OCI-LY3 (cell line): ENCODE measurements around the gene UNC5CL.

Experiments used
- H2AFZ ChIP-seq: fragments of 200-600, 300-600 bp; shearing (Covaris generic); 2 replicates; pipeline ENCODE4 v1.6.0; 2014; ENCODE audit warnings: antibody characterized with exemption, low read depth, low read length
- H3K27ac ChIP-seq: fragments of 200-600, 300-600 bp; sonication (generic); 2 replicates; pipeline ENCODE4 v1.5.1; 2014; ENCODE audit warnings: mild to moderate bottlenecking, low read length, moderate library complexity, mixed read lengths
- H3K27me3 ChIP-seq: fragments of 200-600, 300-600 bp; sonication (generic); 2 replicates; pipeline ENCODE4 v1.6.1; 2014; ENCODE audit warnings: low read depth, low read length, mixed read lengths
- H3K36me3 ChIP-seq: fragments of 200-600, 300-600 bp; sonication (generic); replicated peaks from 2 replicates; pipeline ENCODE3; 2014; ENCODE audit warnings: low read depth, low read length, mixed read lengths
- H3K4me1 ChIP-seq: fragments of 300-600, 200-600 bp; sonication (generic); 2 replicates; pipeline ENCODE4 v1.6.1; 2014; ENCODE audit warnings: low read length, mixed read lengths
- H3K4me2 ChIP-seq: fragments of 200-600, 300-600 bp; sonication (generic); 2 replicates; pipeline ENCODE4 v1.6.1; 2014; ENCODE audit warnings: low read length, mixed read lengths
- H3K4me3 ChIP-seq: fragments of 300-600, 200-600 bp; sonication (generic); 2 replicates; pipeline ENCODE4 v1.5.1; 2014; ENCODE audit warnings: antibody characterized with exemption, mild to moderate bottlenecking, low read length, moderate library complexity
- H3K79me2 ChIP-seq: fragments of 300-600, 200-600 bp; shearing (Covaris generic); 2 replicates; pipeline ENCODE4 v1.6.1; 2014; ENCODE audit warnings: mild to moderate bottlenecking, low read length, mixed read lengths
- H3K9ac ChIP-seq: fragments of 300-600, 200-600 bp; shearing (Covaris generic); 2 replicates; pipeline ENCODE4 v1.6.0; 2014; ENCODE audit warnings: mild to moderate bottlenecking, low read length, moderate library complexity
- H3K9me3 ChIP-seq: fragments of 200-600, 300-600 bp; shearing (Covaris generic); 2 replicates; pipeline ENCODE4 v1.6.1; 2014; ENCODE audit warnings: low read length, mixed read lengths; ENCODE audit not compliant: insufficient read depth
- H4K20me1 ChIP-seq: fragments of 200-600, 300-600 bp; sonication (generic); 2 replicates; pipeline ENCODE4 v1.6.1; 2016; ENCODE audit warnings: low read length, mixed read lengths; ENCODE audit not compliant: insufficient read depth
- EZH2phosphoT487 ChIP-seq: fragments of 200-600 bp; shearing (Covaris generic); IDR thresholded peaks from 2 replicates; pipeline ENCODE4 v1.6.1; 2018; ENCODE audit warnings: antibody characterized with exemption, mixed run types, low read depth
- TF ChIP-seq, protein P1 (sequence below): fragments of 200-600, 300-600 bp; sonication (generic); IDR thresholded peaks from 2 replicates; pipeline ENCODE4 v1.5.1; 2014; ENCODE audit warnings: antibody characterized with exemption, low read length, low read depth

UNC5CL gene

DNA sequence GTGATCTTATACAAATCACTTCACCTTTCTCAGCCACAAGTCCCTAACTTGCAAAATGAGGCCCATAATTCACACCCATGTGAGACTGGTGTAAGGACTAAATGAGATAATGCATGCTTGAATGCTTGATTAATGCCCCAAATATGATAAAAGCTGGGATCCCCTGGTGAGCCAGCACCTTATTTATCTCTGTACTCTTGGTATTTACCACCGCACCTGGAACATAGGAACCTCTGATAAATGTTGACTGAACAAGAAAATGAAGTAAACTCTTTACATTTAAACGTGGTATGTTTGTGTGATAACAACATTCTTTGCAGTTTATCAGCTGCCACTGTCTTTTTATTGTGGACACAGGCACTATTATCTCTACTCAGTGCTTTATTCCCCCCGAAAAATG lies 11.5 kb upstream of the UNC5CL start:
- TF ChIP-seq, protein P1, sequence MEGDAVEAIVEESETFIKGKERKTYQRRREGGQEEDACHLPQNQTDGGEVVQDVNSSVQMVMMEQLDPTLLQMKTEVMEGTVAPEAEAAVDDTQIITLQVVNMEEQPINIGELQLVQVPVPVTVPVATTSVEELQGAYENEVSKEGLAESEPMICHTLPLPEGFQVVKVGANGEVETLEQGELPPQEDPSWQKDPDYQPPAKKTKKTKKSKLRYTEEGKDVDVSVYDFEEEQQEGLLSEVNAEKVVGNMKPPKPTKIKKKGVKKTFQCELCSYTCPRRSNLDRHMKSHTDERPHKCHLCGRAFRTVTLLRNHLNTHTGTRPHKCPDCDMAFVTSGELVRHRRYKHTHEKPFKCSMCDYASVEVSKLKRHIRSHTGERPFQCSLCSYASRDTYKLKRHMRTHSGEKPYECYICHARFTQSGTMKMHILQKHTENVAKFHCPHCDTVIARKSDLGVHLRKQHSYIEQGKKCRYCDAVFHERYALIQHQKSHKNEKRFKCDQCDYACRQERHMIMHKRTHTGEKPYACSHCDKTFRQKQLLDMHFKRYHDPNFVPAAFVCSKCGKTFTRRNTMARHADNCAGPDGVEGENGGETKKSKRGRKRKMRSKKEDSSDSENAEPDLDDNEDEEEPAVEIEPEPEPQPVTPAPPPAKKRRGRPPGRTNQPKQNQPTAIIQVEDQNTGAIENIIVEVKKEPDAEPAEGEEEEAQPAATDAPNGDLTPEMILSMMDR: no peak
- TF ChIP-seq EZH2phosphoT487: no peak

GRCh38 chr6:41049955-41050354 lies 10.9 kb upstream of the UNC5CL start:
- peaks cover 8% of the 10 kb centered on the region for H3K4me1 ChIP-seq

More for the DNA sequence above, 11.5 kb upstream of the UNC5CL start:
- Histone ChIP-seq H3K4me1 (peaks cover 8% of the 10 kb centered on the region), H4K20me1 (no peaks in the 10 kb centered on the region), H3K27me3 (no peaks in the 10 kb centered on the region), H3K27ac (no peak overlapping the region), H3K9me3 (no peaks in the 10 kb centered on the region), H3K79me2 (no peaks in the 10 kb centered on the region), H3K36me3 (no peaks in the 10 kb centered on the region), H3K4me2 (no peak overlapping the region), H3K9ac (no peak overlapping the region), H3K4me3 (no peak overlapping the region), H2AFZ (no peak overlapping the region)

GRCh38 chr6:41049521-41049920 lies 10.5 kb upstream of the UNC5CL start:
- no peaks in the 10 kb centered on the region for H3K79me2 ChIP-seq
- H3K4me2 ChIP-seq: no peak overlapping the region
- H3K27ac ChIP-seq: no peak overlapping the region
- H3K27me3 ChIP-seq: no peaks in the 10 kb centered on the region
- TF ChIP-seq, protein P1: no peak
- no peak for TF ChIP-seq EZH2phosphoT487
- no peaks in the 10 kb centered on the region for H4K20me1 ChIP-seq
- peaks cover 8% of the 10 kb centered on the region for H3K4me1 ChIP-seq
- no peak overlapping the region for H2AFZ ChIP-seq
- no peak overlapping the region for H3K4me3 ChIP-seq
- no peaks in the 10 kb centered on the region for H3K36me3 ChIP-seq
- no peak overlapping the region for H3K9ac ChIP-seq
- H3K9me3 ChIP-seq: no peaks in the 10 kb centered on the region

More at GRCh38 chr6:41049955-41050354, 10.9 kb upstream of the UNC5CL start:
- Histone ChIP-seq H2AFZ (no peak overlapping the region), H4K20me1 (no peaks in the 10 kb centered on the region), H3K27me3 (no peaks in the 10 kb centered on the region), H3K4me2 (no peak overlapping the region), H3K79me2 (no peaks in the 10 kb centered on the region), H3K4me3 (no peak overlapping the region), H3K36me3 (no peaks in the 10 kb centered on the region), H3K9me3 (no peaks in the 10 kb centered on the region), H3K9ac (no peak overlapping the region), H3K27ac (no peak overlapping the region)
- TF ChIP-seq, protein P1: no peak
- TF ChIP-seq EZH2phosphoT487: no peak

GRCh38 chr6:41047745-41048732 lies 9.0 kb upstream of the UNC5CL start:
- no peaks in the 10 kb centered on the region for H3K27me3 ChIP-seq
- no peak overlapping the region for H2AFZ ChIP-seq
- no peak overlapping the region for H3K4me3 ChIP-seq
- no peak for TF ChIP-seq EZH2phosphoT487
- TF ChIP-seq, protein P1: no peak
- H3K4me1 ChIP-seq: peaks cover 8% of the 10 kb centered on the region
- no peak overlapping the region for H3K4me2 ChIP-seq
- H3K9ac ChIP-seq: no peak overlapping the region
- H3K9me3 ChIP-seq: no peaks in the 10 kb centered on the region
- no peaks in the 10 kb centered on the region for H3K79me2 ChIP-seq
- no peaks in the 10 kb centered on the region for H4K20me1 ChIP-seq
- no peak overlapping the region for H3K27ac ChIP-seq
- H3K36me3 ChIP-seq: no peaks in the 10 kb centered on the region
